Measurements from ENCODE around the gene ART1.

DNA sequence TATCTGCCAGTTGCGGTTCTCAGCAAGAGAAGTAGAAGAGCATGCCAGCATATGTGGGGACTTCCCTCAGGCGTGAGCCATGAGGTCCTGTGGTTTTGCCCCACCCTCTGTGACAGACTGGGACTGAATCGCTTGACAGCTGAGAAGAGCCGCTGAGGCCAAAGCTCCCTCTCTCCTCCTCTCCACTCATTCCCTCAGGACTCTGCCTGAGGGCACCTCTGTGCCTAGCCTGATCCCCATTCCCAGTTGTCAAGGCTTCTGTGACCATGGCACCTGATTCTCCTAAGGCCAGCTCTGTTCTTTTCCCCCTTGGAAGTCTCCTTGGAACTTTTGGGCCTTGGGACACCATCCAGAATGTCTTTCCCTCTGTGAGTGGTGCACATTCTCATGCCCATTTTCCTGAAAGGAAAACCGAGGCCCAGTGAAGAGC, 30.2 kb upstream of the ART1 start:
- TF ChIP-seq, protein P1, sequence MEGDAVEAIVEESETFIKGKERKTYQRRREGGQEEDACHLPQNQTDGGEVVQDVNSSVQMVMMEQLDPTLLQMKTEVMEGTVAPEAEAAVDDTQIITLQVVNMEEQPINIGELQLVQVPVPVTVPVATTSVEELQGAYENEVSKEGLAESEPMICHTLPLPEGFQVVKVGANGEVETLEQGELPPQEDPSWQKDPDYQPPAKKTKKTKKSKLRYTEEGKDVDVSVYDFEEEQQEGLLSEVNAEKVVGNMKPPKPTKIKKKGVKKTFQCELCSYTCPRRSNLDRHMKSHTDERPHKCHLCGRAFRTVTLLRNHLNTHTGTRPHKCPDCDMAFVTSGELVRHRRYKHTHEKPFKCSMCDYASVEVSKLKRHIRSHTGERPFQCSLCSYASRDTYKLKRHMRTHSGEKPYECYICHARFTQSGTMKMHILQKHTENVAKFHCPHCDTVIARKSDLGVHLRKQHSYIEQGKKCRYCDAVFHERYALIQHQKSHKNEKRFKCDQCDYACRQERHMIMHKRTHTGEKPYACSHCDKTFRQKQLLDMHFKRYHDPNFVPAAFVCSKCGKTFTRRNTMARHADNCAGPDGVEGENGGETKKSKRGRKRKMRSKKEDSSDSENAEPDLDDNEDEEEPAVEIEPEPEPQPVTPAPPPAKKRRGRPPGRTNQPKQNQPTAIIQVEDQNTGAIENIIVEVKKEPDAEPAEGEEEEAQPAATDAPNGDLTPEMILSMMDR (IDR thresholded peaks at IDR 0.05), result no peak
- no peak for TF ChIP-seq POLR2A (IDR thresholded peaks at IDR 0.05)
